Thoracic aorta (tissue), 2 donors: ENCODE measurements around the gene MRPS33. TPM values are rescaled to one million over a fixed set of nuclear protein-coding genes. Genes with fewer than 3 reads are reported as not detected.

Experiments used
- ATAC-seq: fragments of 150-250 bp; one replicate; pipeline ENCODE4 v1.8.0; 2017; ENCODE audit warnings: low read depth; ENCODE audit not compliant: insufficient number of reproducible peaks, low FRiP score
- DNase-seq: peaks from one replicate; pipeline ENCODE4 v3.0.0-alpha.2; 2020; ENCODE audit warnings: low spot score
- H3K27ac ChIP-seq, 2 donors: fragments of 200-600 bp; sonication (generic); 1 replicate in 1 of 2; 2 replicates in 1 of 2; pipeline ENCODE4 v1.5.1; 2016; ENCODE audit warnings: mild to moderate bottlenecking in 2 of 2, moderate library complexity in 2 of 2
- H3K27me3 ChIP-seq: fragments of 200-600 bp; sonication (generic); replicated peaks from 2 replicates; pipeline ENCODE4 v1.6.0; 2016; ENCODE audit warnings: mild to moderate bottlenecking; ENCODE audit not compliant: insufficient read depth
- H3K36me3 ChIP-seq: fragments of 200-600 bp; sonication (generic); one replicate; pipeline ENCODE4 v1.5.1; 2016
- H3K4me1 ChIP-seq, 2 donors: fragments of 200-600 bp; sonication (generic); 1 replicate in 1 of 2; 2 replicates in 1 of 2; pipeline versions ENCODE4 v1.5.1 to v1.6.0; 2016; ENCODE audit warnings: low read depth in 2 of 2, mild to moderate bottlenecking in 1 of 2; ENCODE audit not compliant: control insufficient read depth in 1 of 2
- H3K4me3 ChIP-seq: fragments of 200-600 bp; sonication (generic); 2 replicates; pipeline ENCODE4 v1.5.1; 2016; ENCODE audit warnings: mild to moderate bottlenecking
- H3K9me3 ChIP-seq: fragments of 200-600 bp; sonication (generic); 2 replicates; pipeline ENCODE4 v1.5.1; 2016
- total RNA-seq, 2 donors: library from RNA; depleted of rRNA; stranded (reverse); fragments of >200 nt; gene quantifications; one replicate each; pipeline versions ENCODE4 v1.1.0 to v1.2.3, GENCODE V29; 2016
- TF ChIP-seq, protein P1 (sequence below): fragments of 200-600 bp; sonication (generic); IDR thresholded peaks from one replicate; pipeline ENCODE4 v1.5.1; 2019; ENCODE audit warnings: antibody characterized with exemption

The MRPS33 gene
- total RNA-seq: 10 to 100 TPM in 1 of 2 donors, 1 to 10 TPM in 1; 8.0 to 13.9 TPM

- Histone ChIP-seq H3K27me3 (no peaks in the 10 kb centered on the region), H3K9me3 (peaks cover 3% of the 10 kb centered on the region), H3K27ac (peak within 1 kb of the TSS; percentile 83 to 84), H3K4me3 (peak within 1 kb of the TSS; percentile 86), H3K4me1 (peaks cover 0 to 13% of the 10 kb centered on the region in 2 donors), H3K36me3 (no peaks in the 10 kb centered on the region)
- TF ChIP-seq, protein P1, sequence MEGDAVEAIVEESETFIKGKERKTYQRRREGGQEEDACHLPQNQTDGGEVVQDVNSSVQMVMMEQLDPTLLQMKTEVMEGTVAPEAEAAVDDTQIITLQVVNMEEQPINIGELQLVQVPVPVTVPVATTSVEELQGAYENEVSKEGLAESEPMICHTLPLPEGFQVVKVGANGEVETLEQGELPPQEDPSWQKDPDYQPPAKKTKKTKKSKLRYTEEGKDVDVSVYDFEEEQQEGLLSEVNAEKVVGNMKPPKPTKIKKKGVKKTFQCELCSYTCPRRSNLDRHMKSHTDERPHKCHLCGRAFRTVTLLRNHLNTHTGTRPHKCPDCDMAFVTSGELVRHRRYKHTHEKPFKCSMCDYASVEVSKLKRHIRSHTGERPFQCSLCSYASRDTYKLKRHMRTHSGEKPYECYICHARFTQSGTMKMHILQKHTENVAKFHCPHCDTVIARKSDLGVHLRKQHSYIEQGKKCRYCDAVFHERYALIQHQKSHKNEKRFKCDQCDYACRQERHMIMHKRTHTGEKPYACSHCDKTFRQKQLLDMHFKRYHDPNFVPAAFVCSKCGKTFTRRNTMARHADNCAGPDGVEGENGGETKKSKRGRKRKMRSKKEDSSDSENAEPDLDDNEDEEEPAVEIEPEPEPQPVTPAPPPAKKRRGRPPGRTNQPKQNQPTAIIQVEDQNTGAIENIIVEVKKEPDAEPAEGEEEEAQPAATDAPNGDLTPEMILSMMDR: no peak
- DNase-seq (peak; percentile 91), ATAC-seq (peak; percentile 97)
Observed at GRCh38 chr7:141014524-141015395, at the start of gene MRPS33. Gene MRPS33, minus strand, starts transcription at chr7:141014952. Its CDS starts 4,319 bp downstream, at chr7:141010633.

DNA sequence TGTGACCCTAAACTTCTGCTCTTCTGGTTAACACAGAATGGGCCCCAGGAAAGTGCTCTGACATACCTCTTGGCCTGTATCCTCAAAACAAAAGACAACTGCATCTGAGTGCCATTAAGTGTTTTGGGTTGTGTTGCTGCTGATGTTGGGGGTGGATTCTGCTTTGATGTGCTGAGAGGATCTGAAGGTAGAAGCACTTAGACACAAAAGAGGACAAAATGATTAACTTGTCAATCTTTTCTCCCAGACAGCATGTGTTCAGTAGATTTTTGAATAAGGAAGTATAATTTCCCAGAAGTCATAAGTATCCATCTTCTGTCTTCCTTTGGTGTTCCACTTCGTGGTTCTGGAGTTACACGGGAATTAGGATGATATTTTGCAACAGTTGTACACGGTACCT is 43.0 kb upstream of the MRPS33 start:
- TF ChIP-seq, protein P1: no peak
- H3K27ac ChIP-seq: no peak overlapping the region
- H3K27me3 ChIP-seq: no peaks in the 10 kb centered on the region
- no peaks in the 10 kb centered on the region for H3K9me3 ChIP-seq
- H3K4me1 ChIP-seq: no peaks in the 10 kb centered on the region
- DNase-seq: no peak
- no peak overlapping the region for H3K4me3 ChIP-seq
- no peaks in the 10 kb centered on the region for H3K36me3 ChIP-seq
- ATAC-seq: no peak

DNA sequence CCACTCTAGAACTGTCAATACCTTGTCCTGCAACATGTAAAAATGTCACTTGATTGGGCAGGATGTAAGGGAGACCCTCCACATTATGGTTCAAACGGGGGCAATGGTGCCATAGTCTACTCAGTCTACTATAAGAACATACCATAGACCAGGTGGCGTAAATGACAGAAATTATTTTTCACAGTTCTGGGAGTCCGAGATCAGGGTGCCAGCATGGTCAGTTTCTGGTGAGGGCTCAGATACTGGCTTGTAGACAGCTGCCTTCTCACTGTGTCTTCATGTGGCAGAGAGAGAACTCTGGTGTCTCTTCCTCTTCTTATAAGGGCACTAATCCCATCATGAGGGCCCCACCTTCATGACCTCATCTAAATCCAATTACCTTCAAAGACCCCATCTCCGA is 40.4 kb upstream of the MRPS33 start:
- no peak for DNase-seq
- TF ChIP-seq, protein P1: no peak

DNA sequence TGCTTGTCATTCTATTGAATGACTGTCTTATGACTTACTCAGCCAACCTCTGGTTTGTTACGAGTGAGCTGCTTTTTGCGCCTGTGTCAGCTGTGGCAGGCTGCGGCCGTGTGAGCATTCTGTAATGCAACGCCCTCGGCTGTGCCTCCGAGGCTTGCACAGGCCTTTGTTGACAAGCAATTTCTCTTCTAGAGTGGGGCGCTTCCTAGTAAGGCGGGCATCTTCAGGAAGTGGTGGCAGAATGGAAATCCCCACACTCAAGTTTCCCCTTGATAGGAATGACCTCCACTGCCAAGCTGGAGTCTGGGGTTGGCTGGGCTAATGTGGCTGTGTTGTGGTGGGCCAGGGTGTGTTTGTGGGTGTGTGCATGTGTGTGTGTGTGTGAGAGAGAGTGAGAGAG is 38.9 kb upstream of the MRPS33 start:
- TF ChIP-seq, protein P1: no peak
- ATAC-seq (no peak), DNase-seq (no peak)
- no peaks in the 10 kb centered on the region for H3K9me3 ChIP-seq
- no peaks in the 10 kb centered on the region for H3K36me3 ChIP-seq
- no peaks in the 10 kb centered on the region for H3K27me3 ChIP-seq
- H3K4me3 ChIP-seq: no peak overlapping the region
- H3K27ac ChIP-seq: no peak overlapping the region
- H3K4me1 ChIP-seq: no peaks in the 10 kb centered on the region

More for the DNA sequence above, 40.4 kb upstream of the MRPS33 start:
- no peaks in the 10 kb centered on the region for H3K27me3 ChIP-seq
- H3K27ac ChIP-seq: no peak overlapping the region
- no peaks in the 10 kb centered on the region for H3K9me3 ChIP-seq
- H3K4me3 ChIP-seq: no peak overlapping the region
- H3K36me3 ChIP-seq: no peaks in the 10 kb centered on the region
- no peak for ATAC-seq
- no peaks in the 10 kb centered on the region for H3K4me1 ChIP-seq

DNA sequence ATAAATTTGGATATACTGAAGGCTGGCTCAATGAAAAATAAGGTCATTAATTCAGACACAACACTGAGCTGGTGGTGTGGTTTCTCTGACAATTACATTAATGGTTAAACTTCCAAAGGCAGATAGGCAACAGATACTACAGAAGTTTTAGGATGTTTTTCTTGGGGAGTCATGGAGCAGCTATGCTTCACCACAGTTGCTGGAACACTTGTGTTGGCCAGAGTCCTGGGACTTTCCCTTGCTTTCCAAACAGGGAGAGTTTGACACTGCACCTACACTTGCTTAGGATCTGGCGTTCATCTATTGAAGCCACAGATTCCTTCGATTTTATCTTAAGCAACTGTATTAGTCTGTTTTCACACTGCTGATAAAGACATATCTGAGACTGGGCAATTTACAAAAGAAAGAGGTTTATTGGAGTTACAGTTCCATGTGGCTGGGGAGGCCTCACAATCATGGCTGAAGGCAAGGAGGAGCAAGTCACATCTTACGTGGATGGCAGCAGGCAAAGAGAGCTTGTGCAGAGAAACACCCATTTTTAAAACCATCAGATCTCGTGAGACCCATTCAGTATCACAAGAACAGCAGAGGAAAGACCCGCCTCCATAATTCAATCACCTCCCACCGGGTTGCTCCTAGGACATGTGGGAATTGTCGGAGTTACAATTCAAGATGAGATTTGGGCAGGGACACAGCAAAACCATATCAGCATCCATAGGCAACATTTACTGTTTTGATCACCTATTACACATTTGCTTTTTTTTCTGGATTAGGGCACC is 31.3 kb upstream of the MRPS33 start:
- no peak for ATAC-seq
- TF ChIP-seq, protein P1: no peak

More for the DNA sequence above, 31.3 kb upstream of the MRPS33 start:
- DNase-seq: no peak
- H3K4me1 ChIP-seq: no peaks in the 10 kb centered on the region
- H3K27ac ChIP-seq: no peak overlapping the region
- H3K4me3 ChIP-seq: no peak overlapping the region
- no peaks in the 10 kb centered on the region for H3K9me3 ChIP-seq
- H3K36me3 ChIP-seq: no peaks in the 10 kb centered on the region
- H3K27me3 ChIP-seq: no peaks in the 10 kb centered on the region
